ENCODE measurements around the gene TGFA.

GRCh38 chr2:70477441-70477844 is 76.2 kb downstream of the TGFA start:
- TF ChIP-seq CTCF (conservative IDR thresholded peaks at IDR 0.05; ENCODE audit: low read depth in 2 of 2) (no peak), JUNB (IDR thresholded peaks at IDR 0.05; ENCODE audit: unreplicated experiment) (no peak), EZH2 (IDR thresholded peaks at IDR 0.05; ENCODE audit: low read depth, unreplicated experiment) (no peak)
